ENCODE data around the gene TENM3.

TENM3 gene

DNA sequence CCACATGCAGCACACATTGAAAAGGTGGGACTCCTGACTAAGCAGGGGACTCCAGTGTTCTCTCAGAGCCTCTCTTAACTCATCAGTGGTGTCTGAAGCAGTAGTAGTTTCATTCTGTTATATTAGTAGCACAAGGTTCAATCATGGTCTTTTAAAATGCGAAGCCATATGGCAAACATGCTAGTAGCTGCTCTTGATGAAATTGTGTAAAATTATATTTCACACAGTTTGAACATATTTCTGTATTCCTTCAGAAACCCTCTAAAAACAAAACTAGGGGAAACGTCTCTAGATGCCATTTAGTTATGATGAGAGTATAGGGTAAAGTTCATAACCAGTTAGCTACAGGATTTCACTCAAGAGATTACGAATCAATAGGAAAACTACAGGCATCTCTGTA is 497.1 kb downstream of the TENM3 start:
- TF ChIP-seq, protein P1, sequence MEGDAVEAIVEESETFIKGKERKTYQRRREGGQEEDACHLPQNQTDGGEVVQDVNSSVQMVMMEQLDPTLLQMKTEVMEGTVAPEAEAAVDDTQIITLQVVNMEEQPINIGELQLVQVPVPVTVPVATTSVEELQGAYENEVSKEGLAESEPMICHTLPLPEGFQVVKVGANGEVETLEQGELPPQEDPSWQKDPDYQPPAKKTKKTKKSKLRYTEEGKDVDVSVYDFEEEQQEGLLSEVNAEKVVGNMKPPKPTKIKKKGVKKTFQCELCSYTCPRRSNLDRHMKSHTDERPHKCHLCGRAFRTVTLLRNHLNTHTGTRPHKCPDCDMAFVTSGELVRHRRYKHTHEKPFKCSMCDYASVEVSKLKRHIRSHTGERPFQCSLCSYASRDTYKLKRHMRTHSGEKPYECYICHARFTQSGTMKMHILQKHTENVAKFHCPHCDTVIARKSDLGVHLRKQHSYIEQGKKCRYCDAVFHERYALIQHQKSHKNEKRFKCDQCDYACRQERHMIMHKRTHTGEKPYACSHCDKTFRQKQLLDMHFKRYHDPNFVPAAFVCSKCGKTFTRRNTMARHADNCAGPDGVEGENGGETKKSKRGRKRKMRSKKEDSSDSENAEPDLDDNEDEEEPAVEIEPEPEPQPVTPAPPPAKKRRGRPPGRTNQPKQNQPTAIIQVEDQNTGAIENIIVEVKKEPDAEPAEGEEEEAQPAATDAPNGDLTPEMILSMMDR (IDR thresholded peaks at IDR 0.05; ENCODE audit: low read depth, low read length) = no peak
- TF ChIP-seq EZH2phosphoT487 (IDR thresholded peaks at IDR 0.05; ENCODE audit: low read depth) = no peak
- no peaks in the 10 kb centered on the region for H3K9me3 ChIP-seq (ENCODE audit: insufficient read depth, low read length)
- no peaks in the 10 kb centered on the region for H3K27me3 ChIP-seq (ENCODE audit: low read depth, low read length)
- H3K36me3 ChIP-seq (replicated peaks; ENCODE audit: low read depth, low read length) = no peaks in the 10 kb centered on the region
- no peaks in the 10 kb centered on the region for H4K20me1 ChIP-seq (ENCODE audit: insufficient read depth, low read length)
- H3K4me1 ChIP-seq (ENCODE audit: low read length) = no peaks in the 10 kb centered on the region
- H3K9ac ChIP-seq (ENCODE audit: low read length) = no peak overlapping the region
- no peak overlapping the region for H3K4me2 ChIP-seq (ENCODE audit: low read length)
- no peak overlapping the region for H3K27ac ChIP-seq (ENCODE audit: low read length)
- no peaks in the 10 kb centered on the region for H3K79me2 ChIP-seq (ENCODE audit: low read length)
- H3K4me3 ChIP-seq (ENCODE audit: low read length) = no peak overlapping the region
- H2AFZ ChIP-seq (ENCODE audit: low read depth, low read length) = no peak overlapping the region

DNA sequence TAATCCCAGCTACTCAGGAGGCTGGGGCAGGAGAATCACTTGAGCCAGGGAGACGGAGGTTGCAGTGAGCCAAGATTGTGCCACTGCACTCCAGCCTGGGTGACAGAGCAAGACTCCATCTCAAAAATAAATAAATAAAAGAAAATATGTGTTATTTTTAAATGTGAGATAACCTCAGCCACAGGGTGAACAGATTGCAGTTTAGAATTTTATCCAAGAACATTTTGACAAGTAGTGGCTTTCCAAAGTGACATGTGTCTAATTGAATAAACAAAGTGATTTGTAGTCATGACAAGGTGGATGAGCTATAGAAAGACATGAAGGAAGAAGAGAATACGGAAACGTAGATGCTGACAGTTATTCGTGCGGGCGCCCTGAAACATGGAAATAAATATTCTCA is 497.9 kb downstream of the TENM3 start:
- Histone ChIP-seq H3K9me3 (ENCODE audit: insufficient read depth, low read length) (no peaks in the 10 kb centered on the region), H3K79me2 (ENCODE audit: low read length) (no peaks in the 10 kb centered on the region), H3K36me3 (replicated peaks; ENCODE audit: low read depth, low read length) (no peaks in the 10 kb centered on the region), H3K27ac (ENCODE audit: low read length) (no peak overlapping the region), H3K4me2 (ENCODE audit: low read length) (no peak overlapping the region), H2AFZ (ENCODE audit: low read depth, low read length) (no peak overlapping the region), H3K9ac (ENCODE audit: low read length) (no peak overlapping the region), H3K4me1 (ENCODE audit: low read length) (no peaks in the 10 kb centered on the region), H4K20me1 (ENCODE audit: insufficient read depth, low read length) (no peaks in the 10 kb centered on the region), H3K27me3 (ENCODE audit: low read depth, low read length) (no peaks in the 10 kb centered on the region), H3K4me3 (ENCODE audit: low read length) (no peak overlapping the region)
- TF ChIP-seq, protein P1 (IDR thresholded peaks at IDR 0.05; ENCODE audit: low read depth, low read length) = no peak
- no peak for TF ChIP-seq EZH2phosphoT487 (IDR thresholded peaks at IDR 0.05; ENCODE audit: low read depth)

DNA sequence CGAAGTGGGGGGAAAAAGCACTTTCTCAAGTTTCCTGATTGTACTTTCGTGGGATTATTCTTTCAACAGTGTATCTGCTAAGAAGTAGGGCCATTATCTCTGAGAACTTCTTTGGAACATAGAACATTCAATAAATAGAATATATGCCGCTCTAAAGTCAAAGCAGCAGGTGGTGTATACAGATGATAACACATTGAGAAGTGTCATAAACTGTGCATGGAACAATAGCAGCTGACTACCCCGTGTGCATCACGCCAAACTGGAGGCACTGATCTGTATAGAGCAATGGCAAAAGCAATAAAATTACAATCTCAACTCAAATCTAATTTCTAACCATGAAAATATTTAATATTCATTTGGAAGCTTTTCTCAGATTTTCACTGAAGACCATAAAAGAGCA is 498.7 kb downstream of the TENM3 start:
- Histone ChIP-seq H3K4me2 (ENCODE audit: low read length) (no peak overlapping the region), H4K20me1 (ENCODE audit: insufficient read depth, low read length) (no peaks in the 10 kb centered on the region), H3K9ac (ENCODE audit: low read length) (no peak overlapping the region), H3K9me3 (ENCODE audit: insufficient read depth, low read length) (no peaks in the 10 kb centered on the region), H3K27me3 (ENCODE audit: low read depth, low read length) (no peaks in the 10 kb centered on the region), H3K4me1 (ENCODE audit: low read length) (no peaks in the 10 kb centered on the region), H3K36me3 (replicated peaks; ENCODE audit: low read depth, low read length) (no peaks in the 10 kb centered on the region), H3K27ac (ENCODE audit: low read length) (no peak overlapping the region), H3K4me3 (ENCODE audit: low read length) (no peak overlapping the region), H2AFZ (ENCODE audit: low read depth, low read length) (no peak overlapping the region), H3K79me2 (ENCODE audit: low read length) (no peaks in the 10 kb centered on the region)
- TF ChIP-seq, protein P1 (IDR thresholded peaks at IDR 0.05; ENCODE audit: low read depth, low read length) = no peak
- TF ChIP-seq EZH2phosphoT487 (IDR thresholded peaks at IDR 0.05; ENCODE audit: low read depth) = no peak

DNA sequence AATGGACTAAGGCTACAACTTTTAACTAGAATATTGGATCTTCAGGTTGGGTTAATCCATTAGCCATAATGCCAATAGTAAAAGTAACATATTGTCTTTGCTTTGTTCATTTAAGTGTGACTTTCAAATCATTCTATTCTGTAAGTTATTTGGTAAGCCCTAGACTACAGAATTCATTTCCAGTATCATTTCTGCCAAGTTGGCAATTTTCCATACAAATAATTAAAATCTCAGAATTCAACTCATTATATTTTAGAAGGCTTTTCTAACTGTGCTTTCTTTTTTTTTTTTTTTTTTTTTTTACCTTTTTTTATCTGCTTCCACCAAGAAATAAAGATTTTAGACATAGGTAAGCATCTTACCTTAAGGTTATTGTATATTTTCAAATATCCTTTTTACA is 500.6 kb downstream of the TENM3 start:
- Histone ChIP-seq H3K36me3 (replicated peaks; ENCODE audit: low read depth, low read length) (no peaks in the 10 kb centered on the region), H3K27ac (ENCODE audit: low read length) (no peak overlapping the region), H3K27me3 (ENCODE audit: low read depth, low read length) (no peaks in the 10 kb centered on the region), H3K9ac (ENCODE audit: low read length) (no peak overlapping the region), H3K79me2 (ENCODE audit: low read length) (no peaks in the 10 kb centered on the region), H3K4me2 (ENCODE audit: low read length) (no peak overlapping the region), H2AFZ (ENCODE audit: low read depth, low read length) (no peak overlapping the region), H3K4me1 (ENCODE audit: low read length) (no peaks in the 10 kb centered on the region), H4K20me1 (ENCODE audit: insufficient read depth, low read length) (no peaks in the 10 kb centered on the region), H3K4me3 (ENCODE audit: low read length) (no peak overlapping the region), H3K9me3 (ENCODE audit: insufficient read depth, low read length) (no peaks in the 10 kb centered on the region)
- no peak for TF ChIP-seq EZH2phosphoT487 (IDR thresholded peaks at IDR 0.05; ENCODE audit: low read depth)
- TF ChIP-seq, protein P1 (IDR thresholded peaks at IDR 0.05; ENCODE audit: low read depth, low read length) = no peak
